Activated CD8-positive, alpha-beta memory T cell treated with anti-CD3 and anti-CD28 coated beads, Interleukin-2, amount 10 ng/mL, durations not matched to agents 7 days and 5 days (primary cell): ENCODE results near the gene NIF3L1. TPM values are rescaled to one million over a fixed set of nuclear protein-coding genes. Genes with fewer than 3 reads are reported as not detected.
"Not testable (repeated sequence)": the region's sequence is repeated elsewhere in the genome, so short reads cannot be mapped to it uniquely, and the experiment has no call there.

Source experiments
- ATAC-seq: fragments of 150-1000 bp; cut with Tn5 transposase; one replicate; pipeline ENCODE4 v1.10.0; 2021; ENCODE audit warnings: moderate library complexity
- CTCF ChIA-PET: fragments of 350-600 bp; sonication (Branson Sonifier 250); formaldehyde crosslinking; loops from one replicate; lab custom pipeline; 2021; ENCODE audit warnings: antibody characterized with exemption; lab: Charles Lee
- DNase-seq: peaks from one replicate; pipeline ENCODE4 v3.0.0-alpha.2; 2020
- H3K27ac Mint-ChIP-seq: one replicate; pipeline ENCODE4 v1.8.0; 2021; ENCODE audit warnings: mild to moderate bottlenecking, mixed read lengths
- H3K27me3 Mint-ChIP-seq: one replicate; pipeline ENCODE4 v1.8.0; 2021; ENCODE audit warnings: mixed read lengths
- H3K36me3 Mint-ChIP-seq: one replicate; pipeline ENCODE4 v1.8.0; 2021; ENCODE audit warnings: mild to moderate bottlenecking, mixed read lengths
- H3K4me1 Mint-ChIP-seq: one replicate; pipeline ENCODE4 v1.8.0; 2021; ENCODE audit warnings: mixed read lengths
- H3K4me3 Mint-ChIP-seq: one replicate; pipeline ENCODE4 v1.8.0; 2021; ENCODE audit warnings: mild to moderate bottlenecking, moderate library complexity, mixed read lengths
- H3K9me3 Mint-ChIP-seq: one replicate; pipeline ENCODE4 v1.8.0; 2022; ENCODE audit warnings: low read depth, mixed read lengths
- total RNA-seq, 2 experiments: library from RNA; stranded (reverse); gene quantifications; one replicate each; pipeline ENCODE4 v1.2.3, GENCODE V29; 2021

NIF3L1 gene
- total RNA-seq, 2 experiments from 2014 or later = 28.3 to 37.6 TPM

GRCh38 chr2:200860092-200860795 lies 28.9 kb upstream of the NIF3L1 start:
- H3K9me3 Mint-ChIP-seq = no peaks in the 10 kb centered on the region
- H3K36me3 Mint-ChIP-seq = peaks cover 79% of the 10 kb centered on the region
- CTCF ChIA-PET = interaction anchor here (1.5 kb wide), 1 partner anchor 15 kb away, joined by 3 read pairs; no protein-coding TSS in a partner anchor
- peak overlapping the region; percentile 73 for H3K27ac Mint-ChIP-seq
- H3K27me3 Mint-ChIP-seq = no peaks in the 10 kb centered on the region
- peaks cover 57% of the 10 kb centered on the region for H3K4me1 Mint-ChIP-seq
- peak overlapping the region; percentile 66 for H3K4me3 Mint-ChIP-seq
- DNase-seq (no peak), ATAC-seq (no peak)

- no peaks in the 10 kb centered on the region for H3K9me3 Mint-ChIP-seq
- ATAC-seq (no peak), DNase-seq (no peak)
- H3K27me3 Mint-ChIP-seq = no peaks in the 10 kb centered on the region
- H3K4me1 Mint-ChIP-seq = peaks cover 59% of the 10 kb centered on the region
- CTCF ChIA-PET = interaction anchor here (1.3 kb wide), 1 partner anchor 149 kb away, joined by 4 read pairs; no protein-coding TSS in a partner anchor
- peak overlapping the region; percentile 84 for H3K4me3 Mint-ChIP-seq
- peaks cover 72% of the 10 kb centered on the region for H3K36me3 Mint-ChIP-seq
- peak overlapping the region; percentile 99 for H3K27ac Mint-ChIP-seq
These were observed 27.5 kb upstream of the NIF3L1 start for GRCh38 chr2:200861617-200862155.

- no peaks in the 10 kb centered on the region for H3K9me3 Mint-ChIP-seq
- CTCF ChIA-PET = interaction anchor here (1.3 to 2.1 kb wide), 2 partner anchors 149 to 255 kb away, joined by 4 to 11 read pairs; no protein-coding TSS in a partner anchor
These were observed 26.6 kb upstream of the NIF3L1 start for GRCh38 chr2:200862532-200863000.

GRCh38 chr2:200863782-200864175 lies 25.4 kb upstream of the NIF3L1 start:
- CTCF ChIA-PET = interaction anchor here (1.0 to 2.1 kb wide), 14 partner anchors 13 to 370 kb away, joined by 3 to 17 read pairs (median 4); partner anchors contain the start of genes NIF3L1 and PPIL3
- H3K36me3 Mint-ChIP-seq = peaks cover 59% of the 10 kb centered on the region
- peak; percentile 58 for DNase-seq
- no peaks in the 10 kb centered on the region for H3K9me3 Mint-ChIP-seq
- H3K4me1 Mint-ChIP-seq = peaks cover 45% of the 10 kb centered on the region
- no peaks in the 10 kb centered on the region for H3K27me3 Mint-ChIP-seq
- peak overlapping the region; percentile 84 for H3K4me3 Mint-ChIP-seq
- peak; percentile 4 for ATAC-seq
- H3K27ac Mint-ChIP-seq = peak overlapping the region; percentile 99

More at GRCh38 chr2:200862532-200863000, 26.6 kb upstream of the NIF3L1 start:
- no peaks in the 10 kb centered on the region for H3K27me3 Mint-ChIP-seq
- H3K36me3 Mint-ChIP-seq = peaks cover 70% of the 10 kb centered on the region
- H3K4me3 Mint-ChIP-seq = peak overlapping the region; percentile 84
- ATAC-seq (peak; percentile 37), DNase-seq (peak; percentile 84)
- H3K4me1 Mint-ChIP-seq = peaks cover 52% of the 10 kb centered on the region
- H3K27ac Mint-ChIP-seq = peak overlapping the region; percentile 99

GRCh38 chr2:200864176-200865034 lies 24.8 kb upstream of the NIF3L1 start, which contains the start of gene CLK1:
CLK1 (minus strand) TSS chr2:200864658; CDS start chr2:200861862, 2,796 bp downstream.
- no peaks in the 10 kb centered on the region for H3K27me3 Mint-ChIP-seq
- H3K27ac Mint-ChIP-seq = peak within 1 kb of the TSS; percentile 99
- no peaks in the 10 kb centered on the region for H3K9me3 Mint-ChIP-seq
- DNase-seq (peak; percentile 98), ATAC-seq (peak; percentile 84)
- CTCF ChIA-PET = interaction anchor here (0.6 to 2.1 kb wide), 16 partner anchors 10 to 389 kb away, joined by 3 to 17 read pairs (median 4); partner anchors contain the start of genes NIF3L1 and PPIL3
- peak within 1 kb of the TSS; percentile 84 for H3K4me3 Mint-ChIP-seq
- peaks cover 47% of the 10 kb centered on the region for H3K4me1 Mint-ChIP-seq
- H3K36me3 Mint-ChIP-seq = peaks cover 58% of the 10 kb centered on the region

GRCh38 chr2:200869014-200869413 lies 20.2 kb upstream of the NIF3L1 start:
- ATAC-seq = no peak

GRCh38 chr2:200871151-200871550 lies 18.0 kb upstream of the NIF3L1 start:
- Mint-ChIP-seq H3K4me1 (peaks cover 20% of the 10 kb centered on the region), H3K9me3 (no peaks in the 10 kb centered on the region), H3K4me3 (no peak overlapping the region), H3K36me3 (peaks cover 56% of the 10 kb centered on the region), H3K27ac (peak overlapping the region; percentile 40), H3K27me3 (no peaks in the 10 kb centered on the region)
- ATAC-seq (no peak), DNase-seq (no peak)
- CTCF ChIA-PET = interaction anchor here (0.7 kb wide), 1 partner anchor 35 kb away, joined by 3 read pairs; no protein-coding TSS in a partner anchor

More at GRCh38 chr2:200869014-200869413, 20.2 kb upstream of the NIF3L1 start:
- Mint-ChIP-seq H3K9me3 (no peaks in the 10 kb centered on the region), H3K27me3 (no peaks in the 10 kb centered on the region), H3K27ac (peak overlapping the region; percentile 65), H3K4me1 (peaks cover 32% of the 10 kb centered on the region), H3K36me3 (peaks cover 47% of the 10 kb centered on the region), H3K4me3 (no peak overlapping the region)
- no peak for DNase-seq
- CTCF ChIA-PET = interaction anchor here (0.9 to 1.5 kb wide), 3 partner anchors 15 to 19 kb away, joined by 3 to 7 read pairs (median 4); no protein-coding TSS in a partner anchor

- ATAC-seq (no peak), DNase-seq (no peak)
- Mint-ChIP-seq H3K27ac (no peak overlapping the region), H3K4me3 (no peak overlapping the region), H3K9me3 (no peaks in the 10 kb centered on the region), H3K4me1 (peaks cover 17% of the 10 kb centered on the region), H3K27me3 (no peaks in the 10 kb centered on the region), H3K36me3 (peaks cover 54% of the 10 kb centered on the region)
- CTCF ChIA-PET = interaction anchor here (0.6 to 1.2 kb wide), 2 partner anchors 15 to 1390 kb away, joined by 3 read pairs; partner anchors contain the start of genes NIF3L1 and PPIL3
These were observed 15.6 kb upstream of the NIF3L1 start for GRCh38 chr2:200873560-200873959.

- H3K9me3 Mint-ChIP-seq = no peaks in the 10 kb centered on the region
- no peaks in the 10 kb centered on the region for H3K27me3 Mint-ChIP-seq
- no peak overlapping the region for H3K27ac Mint-ChIP-seq
- peaks cover 8% of the 10 kb centered on the region for H3K4me1 Mint-ChIP-seq
- H3K36me3 Mint-ChIP-seq = peaks cover 57% of the 10 kb centered on the region
- DNase-seq = no peak
- no peak overlapping the region for H3K4me3 Mint-ChIP-seq
- ATAC-seq = no peak
- CTCF ChIA-PET = no interaction called here
These were observed 11.7 kb upstream of the NIF3L1 start for GRCh38 chr2:200877443-200877842.

- CTCF ChIA-PET = no interaction called here
- DNase-seq (no peak), ATAC-seq (no peak)
- H3K36me3 Mint-ChIP-seq = peaks cover 53% of the 10 kb centered on the region
- H3K27me3 Mint-ChIP-seq = no peaks in the 10 kb centered on the region
- no peak overlapping the region for H3K27ac Mint-ChIP-seq
- H3K4me1 Mint-ChIP-seq = peaks cover 12% of the 10 kb centered on the region
- H3K4me3 Mint-ChIP-seq = no peak overlapping the region
- no peaks in the 10 kb centered on the region for H3K9me3 Mint-ChIP-seq
These were observed 10.8 kb upstream of the NIF3L1 start for GRCh38 chr2:200878289-200878880.

GRCh38 chr2:200881715-200882249 lies 7.4 kb upstream of the NIF3L1 start:
- DNase-seq, H3K27ac Mint-ChIP-seq, ATAC-seq, H3K4me3 Mint-ChIP-seq, H3K27me3 Mint-ChIP-seq, CTCF ChIA-PET, H3K9me3 Mint-ChIP-seq: not testable (repeated sequence)
- H3K4me1 Mint-ChIP-seq = peaks cover 28% of the 10 kb centered on the region
- peaks cover 48% of the 10 kb centered on the region for H3K36me3 Mint-ChIP-seq

GRCh38 chr2:200899482-200899881 lies 10.3 kb downstream of the NIF3L1 start:
- ATAC-seq (no peak), DNase-seq (no peak)
- H3K9me3 Mint-ChIP-seq = no peaks in the 10 kb centered on the region
- H3K27ac Mint-ChIP-seq = peak overlapping the region; percentile 17
- no peak overlapping the region for H3K4me3 Mint-ChIP-seq
- H3K4me1 Mint-ChIP-seq = peaks cover 22% of the 10 kb centered on the region
- H3K27me3 Mint-ChIP-seq = no peaks in the 10 kb centered on the region
- peaks cover 47% of the 10 kb centered on the region for H3K36me3 Mint-ChIP-seq
- CTCF ChIA-PET = interaction anchor here (0.9 kb wide), 1 partner anchor 170 kb away, joined by 3 read pairs; no protein-coding TSS in a partner anchor
